ENCODE data around the gene DOK4.

- TF ChIP-seq REST (IDR thresholded peaks at IDR 0.05; ENCODE audit: insufficient replicate concordance, low read depth), result no peak
- TF ChIP-seq CTCF (IDR thresholded peaks at IDR 0.05; ENCODE audit: insufficient read depth, low read length), result no peak
- no peak for TF ChIP-seq GABPA (IDR thresholded peaks at IDR 0.05; ENCODE audit: low read depth)
- no peak for TF ChIP-seq POLR2AphosphoS5 (IDR thresholded peaks at IDR 0.05; ENCODE audit: low read depth)
- no peak for TF ChIP-seq SPI1 (IDR thresholded peaks at IDR 0.05; ENCODE audit: borderline replicate concordance, low read depth)
Measured at GRCh38 chr16:57505169-57505568, 18.9 kb upstream of the DOK4 start.
